SK-N-SH treated with all-trans-retinoic acid at 6 μM for 48 hours (cell line): ENCODE data around the gene TLR2.

ENCODE experiments used
- ATAC-seq: fragments of 200-7000 bp; cut with Tn5 transposase; 3 replicates; pipeline ENCODE4 v1.9.1; 2020; ENCODE audit warnings: mild to moderate bottlenecking, moderate library complexity
- ARNTL ChIP-seq: fragments of 450-650 bp; formaldehyde crosslinking; IDR thresholded peaks from 2 replicates; pipeline ENCODE4 v1.5.0; 2020; ENCODE audit warnings: low read depth, mild to moderate bottlenecking, moderate library complexity, borderline replicate concordance
- BACH2 ChIP-seq: fragments of 250-450 bp; sonication (Bioruptor Pico); IDR thresholded peaks from 2 replicates; pipeline ENCODE4 v1.9.0; 2021; ENCODE audit warnings: mild to moderate bottlenecking, borderline replicate concordance
- CREB5 ChIP-seq: fragments of 250-450 bp; sonication (Bioruptor Pico); IDR thresholded peaks from 2 replicates; pipeline ENCODE4 v1.5.1; 2020; ENCODE audit warnings: low read depth, mild to moderate bottlenecking, moderate library complexity
- CSDC2 ChIP-seq: fragments of 250-450 bp; sonication (Bioruptor Pico); IDR thresholded peaks from 2 replicates; pipeline ENCODE4 v1.5.0; 2020; ENCODE audit warnings: mild to moderate bottlenecking, moderate library complexity
- CSRNP3 ChIP-seq: fragments of 250-450 bp; sonication (Bioruptor Pico); IDR thresholded peaks from 2 replicates; pipeline ENCODE4 v1.5.1; 2021; ENCODE audit warnings: mild to moderate bottlenecking, moderate library complexity
- ESRRG ChIP-seq: fragments of 250-450 bp; sonication (Bioruptor Pico); IDR thresholded peaks from 2 replicates; pipeline ENCODE4 v1.6.1; 2021; ENCODE audit warnings: mild to moderate bottlenecking
- GLIS3 ChIP-seq: fragments of 250-450 bp; sonication (Bioruptor Pico); IDR thresholded peaks from 2 replicates; pipeline ENCODE4 v1.5.0; 2020; ENCODE audit warnings: mild to moderate bottlenecking, moderate library complexity
- ISL1 ChIP-seq: fragments of 250-450 bp; sonication (Bioruptor Pico); IDR thresholded peaks from 2 replicates; pipeline ENCODE4 v2.1.2; 2022; ENCODE audit warnings: mild to moderate bottlenecking, moderate library complexity
- OSR1 ChIP-seq: fragments of 250-450 bp; sonication (Bioruptor Pico); IDR thresholded peaks from 2 replicates; pipeline ENCODE4 v1.8.0; 2022; ENCODE audit warnings: moderate library complexity, mild to moderate bottlenecking, inconsistent platforms
- PATZ1 ChIP-seq: fragments of 250-450 bp; sonication (Bioruptor Pico); IDR thresholded peaks from 2 replicates; pipeline ENCODE4 v1.8.0; 2020; ENCODE audit warnings: mild to moderate bottlenecking, moderate library complexity, borderline replicate concordance
- POU6F1 ChIP-seq: fragments of 250-450 bp; sonication (Bioruptor Pico); IDR thresholded peaks from 2 replicates; pipeline ENCODE4 v1.8.0; 2021; ENCODE audit warnings: low read depth, mild to moderate bottlenecking, moderate library complexity, borderline replicate concordance
- SNAI2 ChIP-seq: fragments of 250-450 bp; sonication (Bioruptor Pico); IDR thresholded peaks from 2 replicates; pipeline ENCODE4 v1.5.0; 2020; ENCODE audit warnings: mild to moderate bottlenecking, moderate library complexity
- TCF4 ChIP-seq: fragments of 250-450 bp; sonication (Bioruptor Pico); IDR thresholded peaks from 2 replicates; pipeline ENCODE4 v1.8.0; 2021; ENCODE audit warnings: mild to moderate bottlenecking, moderate library complexity, borderline replicate concordance
- TOX ChIP-seq: fragments of 250-450 bp; sonication (Bioruptor Pico); IDR thresholded peaks from 2 replicates; pipeline ENCODE4 v1.8.0; 2021; ENCODE audit warnings: mild to moderate bottlenecking, moderate library complexity, borderline replicate concordance
- ZFP3 ChIP-seq: fragments of 250-450 bp; sonication (Bioruptor Pico); IDR thresholded peaks from 2 replicates; pipeline ENCODE4 v1.5.0; 2020; ENCODE audit warnings: mild to moderate bottlenecking, moderate library complexity
- ZNF565 ChIP-seq: fragments of 450-650 bp; formaldehyde crosslinking; conservative IDR thresholded peaks from 2 replicates; pipeline ENCODE4 v1.5.0; 2020; ENCODE audit warnings: low read depth, mild to moderate bottlenecking, moderate library complexity
- ZNF70 ChIP-seq: fragments of 450-650 bp; formaldehyde crosslinking; IDR thresholded peaks from 2 replicates; pipeline ENCODE4 v1.5.0; 2020; ENCODE audit warnings: mild to moderate bottlenecking, moderate library complexity
- ZNF8 ChIP-seq: fragments of 450-650 bp; formaldehyde crosslinking; IDR thresholded peaks from 2 replicates; pipeline ENCODE4 v1.5.0; 2020; ENCODE audit warnings: mild to moderate bottlenecking, moderate library complexity

TLR2 gene

GRCh38 chr4:153645183-153645582, 38.9 kb upstream of the TLR2 start (continued):
- no peak for TF ChIP-seq CREB5
- no peak for TF ChIP-seq ZNF565
- TF ChIP-seq TOX, result no peak
- no peak for TF ChIP-seq PATZ1 (CRISPR knock-in tag)
- no peak for TF ChIP-seq SNAI2 (CRISPR knock-in tag)
- no peak for TF ChIP-seq ZFP3 (CRISPR knock-in tag)
- no peak for TF ChIP-seq ZNF8 (CRISPR knock-in tag)
- TF ChIP-seq CSDC2 (CRISPR knock-in tag), result no peak
- no peak for TF ChIP-seq TCF4 (CRISPR knock-in tag)
- TF ChIP-seq ESRRG (CRISPR knock-in tag), result no peak

GRCh38 chr4:153646261-153646660, 37.8 kb upstream of the TLR2 start:
- ATAC-seq, result no peak
- no peak for TF ChIP-seq ZNF70 (CRISPR knock-in tag)
- no peak for TF ChIP-seq ISL1 (CRISPR knock-in tag)
- no peak for TF ChIP-seq ZNF565
- no peak for TF ChIP-seq GLIS3 (CRISPR knock-in tag)
- no peak for TF ChIP-seq TCF4 (CRISPR knock-in tag)
- TF ChIP-seq ESRRG (CRISPR knock-in tag), result no peak
- TF ChIP-seq PATZ1 (CRISPR knock-in tag), result no peak
- no peak for TF ChIP-seq ARNTL
- TF ChIP-seq OSR1, result no peak
- no peak for TF ChIP-seq ZFP3 (CRISPR knock-in tag)
- no peak for TF ChIP-seq CSDC2 (CRISPR knock-in tag)
- TF ChIP-seq POU6F1 (CRISPR knock-in tag), result no peak
- no peak for TF ChIP-seq CSRNP3 (CRISPR knock-in tag)

- no peak for ATAC-seq
- TF ChIP-seq BACH2 (CRISPR knock-in tag), result no peak
- TF ChIP-seq PATZ1 (CRISPR knock-in tag), result no peak
- TF ChIP-seq OSR1, result no peak
- no peak for TF ChIP-seq CSRNP3 (CRISPR knock-in tag)
- no peak for TF ChIP-seq ARNTL
- TF ChIP-seq TOX, result no peak
- TF ChIP-seq ZNF565, result no peak
- TF ChIP-seq TCF4 (CRISPR knock-in tag), result no peak
Measured at GRCh38 chr4:153646978-153647377, 37.1 kb upstream of the TLR2 start.
